Stimulated activated CD4-positive, alpha-beta T cell treated with anti-CD3 and anti-CD28 coated beads, TNF-alpha, amount 100 ng/mL, for 48 hours (primary cell): ENCODE results near the gene SPG7.

ENCODE experiments used
- DNase-seq, 3 donors: peaks; one replicate each; pipeline ENCODE4 v3.0.0-alpha.2; 2020; ENCODE audit warnings: low read depth in 3 of 3

SPG7 gene

GRCh38 chr16:89485701-89486246, 22.4 kb upstream of the SPG7 start:
- no peak for DNase-seq

DNA sequence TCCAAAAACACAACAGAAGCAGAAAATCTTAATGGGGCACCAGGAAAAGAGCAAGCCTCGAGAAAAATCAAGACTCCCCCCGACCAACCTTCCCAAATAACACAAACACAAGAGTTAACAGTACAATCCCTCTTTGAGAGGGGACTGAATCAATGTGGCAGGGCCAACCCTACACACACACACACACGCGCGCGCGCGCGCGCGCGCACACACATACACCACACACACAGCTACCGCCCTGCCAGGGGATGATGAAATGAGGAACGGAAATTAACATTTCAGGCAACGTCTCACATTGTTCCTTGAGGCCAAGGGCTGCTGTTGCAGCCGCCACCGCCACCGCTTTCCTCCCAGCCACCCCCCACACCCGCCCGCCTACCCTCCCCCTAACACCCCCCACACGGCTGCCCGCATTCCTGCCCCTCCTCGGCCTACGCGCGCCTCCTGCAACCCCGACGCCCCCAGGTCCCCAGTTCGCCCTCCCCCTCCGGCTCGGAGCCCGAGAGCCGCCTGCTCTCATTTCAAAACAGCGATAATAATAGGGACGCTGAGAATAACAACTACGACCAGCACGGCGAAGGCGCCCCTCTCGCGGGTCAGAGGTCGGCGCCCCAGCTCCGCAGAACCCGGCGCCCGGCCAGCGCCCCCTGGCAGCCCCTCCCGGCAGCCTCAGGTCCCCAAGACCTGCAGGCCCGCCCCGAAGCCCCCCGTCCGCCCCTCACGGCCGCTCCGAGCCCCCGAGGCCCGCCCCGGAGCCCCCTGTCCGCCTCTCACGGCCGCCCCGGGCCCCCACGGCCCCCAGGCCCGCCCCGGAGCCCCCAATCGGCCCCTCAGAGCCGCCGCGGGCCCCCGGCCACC, 18.9 kb upstream of the SPG7 start:
- peak; percentile 55 to 75 (median 69) for DNase-seq

- no peak for DNase-seq
Observed at GRCh38 chr16:89489898-89490438, 18.2 kb upstream of the SPG7 start.

- peak; percentile 95 to 99 (median 95) for DNase-seq
Observed at GRCh38 chr16:89490439-89491237, 17.6 kb upstream of the SPG7 start, which contains the start of gene ANKRD11. ANKRD11 (minus strand) TSS chr16:89490561; CDS start chr16:89317019, 173,542 bp downstream.

- no peak for DNase-seq
Observed at GRCh38 chr16:89491238-89491869, 16.8 kb upstream of the SPG7 start.

GRCh38 chr16:89491974-89492687, 16.1 kb upstream of the SPG7 start:
- no peak for DNase-seq

DNA sequence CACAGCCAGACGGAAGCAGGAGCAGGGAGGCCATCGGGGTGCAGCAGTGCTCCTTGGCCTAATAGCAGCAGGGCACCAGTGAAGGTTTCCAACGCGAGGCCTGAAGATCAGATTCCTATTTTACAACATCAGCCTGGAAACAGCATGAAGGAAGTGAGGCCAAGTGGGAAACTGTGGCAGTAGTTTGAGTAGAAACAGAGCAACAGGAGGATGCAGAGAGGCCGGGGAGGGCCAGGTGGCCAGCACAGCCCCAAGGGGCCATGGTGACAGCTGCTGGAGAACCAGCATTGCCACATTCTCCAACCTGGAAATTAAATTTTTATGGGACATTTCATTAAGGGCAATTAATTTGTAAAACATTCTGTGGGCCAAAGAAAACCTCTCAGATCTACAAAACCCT, 14.4 kb upstream of the SPG7 start:
- DNase-seq: no peak

GRCh38 chr16:89495121-89495520, 13.1 kb upstream of the SPG7 start:
- no peak for DNase-seq

DNA sequence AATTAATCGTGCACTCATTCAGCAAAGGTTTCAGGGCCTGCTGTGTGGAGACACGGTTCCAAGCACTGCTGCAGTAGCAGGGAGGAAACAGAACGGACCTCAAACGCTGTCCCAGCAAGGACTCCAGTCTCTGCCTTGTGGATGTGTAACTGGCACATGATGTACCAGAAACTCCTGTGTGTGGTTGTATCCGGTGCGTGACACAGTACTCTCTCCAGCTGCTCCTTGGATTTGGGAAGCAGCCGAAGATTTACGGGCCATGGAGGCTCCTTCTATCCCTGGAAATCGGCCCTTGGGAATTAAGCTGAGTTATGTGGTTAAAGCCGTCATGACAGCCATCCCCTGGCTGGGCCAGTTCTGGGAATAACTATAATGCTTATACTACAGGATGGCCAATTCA, 9.4 kb upstream of the SPG7 start:
- DNase-seq: no peak

DNA sequence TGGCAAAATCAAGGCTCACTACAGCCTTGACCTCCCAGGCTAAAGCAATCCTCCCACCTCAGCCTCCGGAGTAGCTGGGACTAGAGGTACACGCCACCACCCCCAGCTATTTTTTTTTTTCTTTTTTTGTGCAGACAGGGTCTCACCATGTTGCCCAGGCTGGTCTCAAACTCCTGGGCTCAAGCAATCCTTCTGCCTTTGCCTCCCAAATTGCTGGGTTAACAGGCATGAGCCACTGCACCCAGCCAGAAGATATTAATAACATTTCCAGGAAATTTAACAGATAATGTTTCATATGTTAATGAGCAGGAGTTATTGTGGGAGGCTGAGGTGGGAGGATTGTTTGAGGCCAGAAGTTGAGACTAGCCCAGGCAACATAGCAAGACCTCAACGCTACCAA, 8.4 kb upstream of the SPG7 start:
- DNase-seq: no peak

DNA sequence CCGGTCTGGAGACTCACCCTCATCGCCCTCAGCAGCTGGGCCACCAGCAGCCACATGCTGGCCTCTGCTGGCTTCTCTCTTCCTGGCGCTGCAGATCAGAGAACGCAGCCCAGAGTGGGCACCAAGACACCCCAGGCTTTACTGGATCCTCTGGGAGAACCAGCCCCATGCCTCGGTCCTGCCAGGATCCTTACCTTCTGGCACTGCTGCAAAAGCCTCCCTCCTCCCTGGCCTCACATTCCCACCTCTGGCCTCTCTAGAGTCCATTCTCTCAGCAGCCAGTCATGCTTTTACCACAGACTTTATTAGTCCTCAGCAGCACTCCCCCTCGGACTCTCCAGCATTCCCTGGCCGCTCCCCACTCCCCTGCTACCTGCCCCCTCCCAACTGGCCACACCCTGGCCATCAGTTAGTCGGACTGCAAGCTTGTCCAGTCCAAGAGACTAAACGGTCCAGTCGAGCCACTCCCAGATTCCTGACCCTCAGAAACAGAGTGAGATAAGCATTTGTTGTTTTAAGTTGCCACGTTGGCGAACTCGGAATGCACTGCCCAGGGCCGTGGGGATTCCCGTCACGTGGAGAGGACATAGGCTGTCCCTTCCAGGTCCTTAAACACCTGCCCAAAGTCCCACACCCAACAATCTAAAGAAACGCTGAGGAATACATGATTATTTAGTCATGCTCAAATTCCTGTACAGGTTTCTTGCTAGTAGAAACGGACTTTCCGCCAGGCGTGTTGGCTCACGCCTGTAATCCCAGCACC, 5.9 kb upstream of the SPG7 start:
- DNase-seq: no peak

DNA sequence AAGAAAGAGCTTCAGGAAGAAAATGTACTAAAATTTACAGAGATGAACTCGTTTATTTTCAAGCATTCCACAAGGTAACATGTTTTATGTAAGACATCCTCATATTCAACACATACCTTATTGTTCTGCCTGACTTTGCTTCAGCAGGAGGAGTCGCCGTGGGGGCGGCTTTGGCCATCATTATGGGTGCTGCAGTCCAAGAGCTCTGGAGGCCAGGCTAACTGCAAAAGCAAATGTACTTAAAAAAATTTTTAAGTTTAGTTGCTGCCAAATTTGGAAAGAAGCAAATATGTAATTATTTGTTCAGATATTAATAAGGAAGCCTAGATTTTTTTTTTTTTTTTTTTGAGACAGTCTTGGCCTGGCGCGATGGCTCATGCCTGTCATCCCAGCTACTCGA, 4.1 kb upstream of the SPG7 start:
- no peak for DNase-seq

- peak; percentile 78 to 90 (median 88) for DNase-seq
Observed at GRCh38 chr16:89505204-89506112, 2.7 kb upstream of the SPG7 start.

- DNase-seq: no peak
Observed at GRCh38 chr16:89506113-89506504, 2.1 kb upstream of the SPG7 start.

GRCh38 chr16:89506791-89507191, 1.4 kb upstream of the SPG7 start:
- no peak for DNase-seq

DNA sequence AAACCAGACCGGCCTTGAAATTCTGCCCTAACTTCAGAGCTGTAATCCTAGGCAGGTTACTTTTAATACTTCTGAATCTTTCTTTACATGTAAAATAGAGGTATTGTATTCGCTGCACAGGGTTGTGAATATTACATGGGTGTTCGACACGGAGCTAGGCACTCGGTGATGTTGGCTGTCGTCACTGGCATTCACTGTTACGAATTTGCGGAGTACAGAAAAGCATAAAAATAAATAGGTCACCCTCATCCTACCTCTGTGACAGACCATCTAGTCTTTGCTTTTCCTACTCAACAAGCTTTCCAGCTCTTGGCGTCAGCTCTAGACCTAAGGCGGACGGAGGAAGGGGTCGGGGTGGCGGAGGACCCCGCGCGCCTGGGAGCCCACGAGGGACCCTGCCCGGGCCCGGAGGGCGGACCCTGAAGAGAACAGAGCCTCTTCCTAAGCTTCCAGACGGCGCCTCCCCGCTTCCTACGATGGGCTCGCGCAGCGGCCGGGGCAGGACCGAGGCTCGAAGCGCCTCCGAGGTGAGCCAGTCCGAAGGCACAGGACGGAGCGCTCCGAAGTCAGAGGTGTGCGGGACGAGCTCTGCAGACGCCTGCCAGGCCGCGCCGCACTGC, 879 bp upstream of the SPG7 start:
- no peak for DNase-seq

DNA sequence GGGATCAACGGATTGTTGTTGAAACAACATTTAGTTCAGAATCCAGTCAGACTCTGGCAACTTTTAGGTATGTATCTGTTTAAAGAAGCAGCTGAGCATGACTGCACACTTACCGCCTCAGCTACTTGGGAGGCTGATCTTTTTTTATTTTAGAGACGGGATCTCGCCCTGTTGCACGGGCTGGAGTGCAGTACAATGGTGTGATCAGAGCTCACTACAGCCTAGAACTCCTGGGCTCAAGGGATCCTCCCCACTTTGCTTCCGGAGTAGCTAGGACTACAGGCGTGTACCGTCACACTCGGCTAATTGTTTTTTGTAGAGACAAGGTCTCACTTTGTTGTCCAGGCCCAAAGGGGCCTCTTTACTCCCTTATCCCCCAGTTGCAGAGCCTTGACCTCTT, 2.3 kb downstream of the SPG7 start:
- DNase-seq: no peak

GRCh38 chr16:89511374-89511773, 3.2 kb downstream of the SPG7 start:
- DNase-seq: no peak

- DNase-seq: no peak
Observed at GRCh38 chr16:89512453-89512852, 4.2 kb downstream of the SPG7 start.
